ENCODE data around the gene TMPRSS3. TPM values are rescaled to one million over a fixed set of nuclear protein-coding genes. Genes with fewer than 3 reads are reported as not detected.

TMPRSS3 gene
- total RNA-seq, 2 donors from 2014 or later = 12.5 to 12.7 TPM

- Histone ChIP-seq H3K36me3 (replicated peaks in 1 of 2; ENCODE audit: insufficient read depth in 1 of 2, low read depth in 2 of 2) (no peaks in the 10 kb centered on the region), H3K4me1 (no peaks in the 10 kb centered on the region), H3K9me3 (no peaks in the 10 kb centered on the region), H3K27ac (no peak overlapping the region), H3K27me3 (no peaks in the 10 kb centered on the region), H3K4me3 (no peak overlapping the region)
- DNase-seq = no peak
- intact Hi-C loops (cut with DNase I) = no loop called here
- no peak for ATAC-seq
- WGBS, 2 donors = 64 to 81% methylated on average over 5 of the region's 5 CpGs
- TF ChIP-seq POLR2A (IDR thresholded peaks at IDR 0.05) (no peak), CTCF (IDR thresholded peaks at IDR 0.05) (no peak)
Observed at GRCh38 chr21:42407476-42407875, 11.6 kb upstream of the TMPRSS3 start.

- intact Hi-C loops (cut with DNase I) = no loop called here
- H3K27ac ChIP-seq = no peak overlapping the region
- no peaks in the 10 kb centered on the region for H3K36me3 ChIP-seq (replicated peaks in 1 of 2; ENCODE audit: insufficient read depth in 1 of 2, low read depth in 2 of 2)
- H3K9me3 ChIP-seq = no peaks in the 10 kb centered on the region
- H3K27me3 ChIP-seq = no peaks in the 10 kb centered on the region
- DNase-seq (no peak), ATAC-seq (no peak)
- no peak overlapping the region for H3K4me3 ChIP-seq
- WGBS, 2 donors = 67 to 80% methylated on average over 6 to 7 of the region's 7 CpGs
- TF ChIP-seq CTCF (IDR thresholded peaks at IDR 0.05) = no peak
- TF ChIP-seq POLR2A (IDR thresholded peaks at IDR 0.05) = no peak
- H3K4me1 ChIP-seq = no peaks in the 10 kb centered on the region
Observed at GRCh38 chr21:42406866-42407265, 11.0 kb upstream of the TMPRSS3 start.

DNA sequence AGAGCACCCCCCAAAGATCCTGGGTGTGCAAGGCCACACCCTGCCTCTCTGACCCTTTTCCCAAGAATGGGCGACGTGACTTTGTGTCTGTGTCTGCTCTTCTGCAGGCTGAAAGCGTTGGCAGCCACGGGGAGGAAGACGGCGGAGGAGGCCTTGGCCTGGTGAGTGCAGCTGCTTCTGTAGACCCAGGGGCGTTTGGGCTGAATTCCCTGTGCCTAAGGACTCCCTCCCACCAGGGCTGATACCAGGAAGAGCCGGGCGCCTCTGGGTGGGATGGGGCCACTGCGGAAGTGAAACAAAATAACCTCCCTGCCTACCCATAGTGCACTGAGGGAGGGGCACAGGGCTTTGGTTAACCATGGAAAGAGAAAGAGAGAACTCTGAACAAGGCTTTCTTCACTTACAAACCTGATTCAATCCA lies 10.4 kb upstream of the TMPRSS3 start:
- DNase-seq = no peak
- TF ChIP-seq CTCF (IDR thresholded peaks at IDR 0.05) (no peak), POLR2A (IDR thresholded peaks at IDR 0.05) (no peak)
- Histone ChIP-seq H3K4me1 (no peaks in the 10 kb centered on the region), H3K9me3 (no peaks in the 10 kb centered on the region), H3K27ac (no peak overlapping the region), H3K36me3 (replicated peaks in 1 of 2; ENCODE audit: insufficient read depth in 1 of 2, low read depth in 2 of 2) (no peaks in the 10 kb centered on the region), H3K27me3 (no peaks in the 10 kb centered on the region), H3K4me3 (no peak overlapping the region)
- intact Hi-C loops (cut with DNase I) = no loop called here
- no peak for ATAC-seq
- 74 to 76% methylated on average over 10 of the region's 10 CpGs for WGBS, 2 donors

DNA sequence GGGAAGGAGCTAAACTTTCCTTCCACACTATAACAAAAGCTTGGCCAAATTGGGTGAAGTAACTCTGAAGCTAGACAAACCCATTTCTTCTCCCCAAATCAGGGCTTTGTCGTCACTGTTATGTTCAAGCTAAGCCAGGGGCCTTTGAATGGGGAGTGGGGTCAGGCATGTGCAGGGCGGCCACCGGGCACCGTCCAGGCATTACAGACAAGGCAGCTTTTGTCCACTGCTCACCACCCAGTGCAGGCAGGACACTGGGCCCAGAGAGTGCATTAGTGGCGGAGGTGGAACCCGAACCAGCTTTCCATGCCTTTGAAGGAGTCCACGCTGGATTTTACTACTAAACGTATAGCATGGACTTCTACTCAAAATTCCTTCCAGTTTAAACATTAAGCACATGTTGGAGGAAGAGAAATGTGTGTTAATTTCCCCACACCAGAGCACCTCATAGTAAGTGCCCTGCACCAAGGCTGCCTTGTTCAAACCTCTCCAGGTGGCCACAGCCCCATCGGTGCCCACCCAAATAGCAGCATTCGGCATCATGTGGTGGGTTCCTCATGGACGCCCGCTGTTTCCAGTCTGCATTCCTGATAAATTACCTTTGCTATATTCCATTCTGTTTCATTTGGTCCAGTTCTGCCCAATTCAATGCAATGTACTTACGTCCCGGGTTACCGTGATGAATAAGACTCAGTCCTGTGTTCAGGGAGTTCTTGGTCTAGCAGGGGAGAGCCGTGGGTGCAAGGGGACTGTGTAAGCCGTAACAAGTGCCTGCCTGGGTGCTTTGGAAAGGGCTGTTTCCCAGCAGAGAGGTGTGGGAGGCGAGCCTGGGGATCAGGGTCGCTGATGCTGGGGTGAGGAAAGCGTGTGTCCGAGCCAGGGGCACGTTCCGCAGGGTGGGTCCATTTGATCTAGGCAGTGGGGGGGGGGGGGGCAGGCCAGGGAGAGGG lies 9.5 kb upstream of the TMPRSS3 start:
- no peak overlapping the region for H3K27ac ChIP-seq
- TF ChIP-seq CTCF (IDR thresholded peaks at IDR 0.05) (no peak), POLR2A (IDR thresholded peaks at IDR 0.05) (no peak)
- DNase-seq = no peak

More for the DNA sequence above, 9.5 kb upstream of the TMPRSS3 start:
- intact Hi-C loops (cut with DNase I) = no loop called here
- WGBS, 2 donors = 74 to 76% methylated on average over 21 to 23 of the region's 23 CpGs
- Histone ChIP-seq H3K9me3 (no peaks in the 10 kb centered on the region), H3K4me3 (no peak overlapping the region), H3K36me3 (replicated peaks in 1 of 2; ENCODE audit: insufficient read depth in 1 of 2, low read depth in 2 of 2) (no peaks in the 10 kb centered on the region), H3K27me3 (no peaks in the 10 kb centered on the region), H3K4me1 (no peaks in the 10 kb centered on the region)
- ATAC-seq = no peak
